GM10847 (cell line): ENCODE data around the gene SERPINA5.

Source experiments
- POLR2A ChIP-seq: IDR thresholded peaks from 2 replicates; pipeline ENCODE4 v1.6.1; 2011; ENCODE audit not compliant: insufficient read length; ENCODE audit errors: extremely low read depth

SERPINA5 gene

DNA sequence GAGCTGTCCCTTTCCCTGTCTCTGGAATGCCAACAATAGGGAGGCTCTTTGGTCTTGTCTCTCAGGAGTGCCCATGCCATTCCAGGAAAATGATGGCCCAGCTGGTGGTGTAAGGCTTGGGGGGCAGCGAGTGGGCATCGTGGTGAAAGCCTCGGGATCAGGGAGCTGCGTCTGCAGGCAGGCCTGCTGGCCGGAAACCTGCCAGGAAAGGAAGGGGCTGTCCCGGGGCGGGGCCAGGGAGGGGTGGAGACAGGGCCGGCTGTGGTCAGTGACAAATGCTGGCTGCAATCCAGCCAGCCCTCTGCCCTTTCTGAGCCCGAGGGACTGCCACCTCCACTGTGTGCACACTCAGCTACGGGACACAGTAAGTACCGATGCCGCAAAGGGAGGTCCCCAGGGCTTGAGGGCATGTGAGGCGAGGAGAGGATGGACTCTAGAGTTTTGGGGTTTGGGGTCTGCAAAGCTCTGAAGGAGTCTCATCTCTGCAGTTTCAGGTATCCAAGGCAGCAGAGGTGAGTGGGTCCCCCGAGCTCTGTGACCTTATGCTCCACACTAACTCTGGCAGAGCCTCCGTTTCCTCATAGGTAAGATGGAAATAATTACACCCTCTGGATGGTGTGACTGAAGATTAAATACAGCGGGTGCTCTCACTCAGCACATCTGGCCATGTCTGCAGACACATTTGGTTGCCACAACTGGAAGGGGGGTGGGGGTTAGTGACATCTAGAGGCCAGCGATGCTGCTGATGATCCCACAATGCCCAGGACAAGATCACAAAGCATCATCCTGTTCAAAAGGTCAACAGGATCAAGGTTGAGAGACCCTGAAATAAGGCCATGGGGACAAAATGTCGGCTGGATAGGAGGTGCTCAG is at the start of gene SERPINA5:
Gene SERPINA5, plus strand, starts transcription at position 300 of the 873 bp plus-strand sequence. CDS start 5,937 bp downstream, outside the sequence.
- TF ChIP-seq POLR2A = no peak

DNA sequence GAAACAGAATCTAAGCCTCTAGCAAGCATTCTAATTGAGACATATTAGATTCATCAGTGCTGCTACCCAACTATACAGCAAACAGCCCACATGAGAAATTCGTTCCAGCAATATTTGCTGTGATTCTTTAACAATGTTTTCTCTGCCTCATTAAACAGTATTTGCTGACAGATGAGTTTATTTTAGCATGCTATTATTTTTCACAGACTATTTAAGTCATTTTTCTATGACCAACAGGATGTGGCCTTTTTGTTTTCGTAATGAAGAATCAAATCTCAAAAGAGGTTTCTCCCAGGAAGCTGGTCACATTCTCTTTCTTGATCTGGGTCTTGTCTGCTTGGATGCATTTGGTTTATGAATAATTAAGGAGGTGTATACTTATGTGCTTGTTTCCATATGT is 48.8 kb upstream of the SERPINA5 start:
- no peak for TF ChIP-seq POLR2A

DNA sequence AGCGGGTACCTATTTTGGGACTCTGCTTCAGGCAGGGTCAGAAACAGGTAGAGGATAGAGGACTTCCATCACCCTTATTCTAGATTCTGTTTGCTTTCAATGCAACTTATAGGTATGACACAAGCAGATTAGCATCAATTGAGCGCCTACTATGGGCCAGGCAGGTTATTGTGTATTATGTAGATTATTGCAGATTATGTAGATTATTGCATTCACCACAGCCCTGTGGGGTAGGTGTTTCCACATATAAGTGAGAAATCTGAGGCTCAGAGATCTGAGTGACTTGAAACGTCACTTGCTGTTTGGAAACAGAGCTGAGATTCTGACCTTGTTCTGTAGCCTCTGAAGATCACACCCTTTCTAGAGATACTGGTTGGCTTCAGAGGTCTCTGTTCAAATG is 45.7 kb upstream of the SERPINA5 start:
- TF ChIP-seq POLR2A = no peak

GRCh38 chr14:94536836-94537235 is 44.4 kb upstream of the SERPINA5 start:
- TF ChIP-seq POLR2A = no peak

- no peak for TF ChIP-seq POLR2A
Observed at GRCh38 chr14:94538070-94538740, 43.0 kb upstream of the SERPINA5 start.

- no peak for TF ChIP-seq POLR2A
Observed at GRCh38 chr14:94539181-94539580, 42.0 kb upstream of the SERPINA5 start.

GRCh38 chr14:94540031-94540794 is 41.0 kb upstream of the SERPINA5 start:
- TF ChIP-seq POLR2A = no peak

GRCh38 chr14:94541234-94541975 is 39.8 kb upstream of the SERPINA5 start:
- no peak for TF ChIP-seq POLR2A

GRCh38 chr14:94542111-94542810 is 39.0 kb upstream of the SERPINA5 start:
- TF ChIP-seq POLR2A = no peak

GRCh38 chr14:94542811-94543440 is 38.3 kb upstream of the SERPINA5 start:
- TF ChIP-seq POLR2A = no peak

- TF ChIP-seq POLR2A = no peak
Observed at GRCh38 chr14:94543449-94544124, 37.6 kb upstream of the SERPINA5 start.

- no peak for TF ChIP-seq POLR2A
Observed at GRCh38 chr14:94544726-94545125, 36.5 kb upstream of the SERPINA5 start.

DNA sequence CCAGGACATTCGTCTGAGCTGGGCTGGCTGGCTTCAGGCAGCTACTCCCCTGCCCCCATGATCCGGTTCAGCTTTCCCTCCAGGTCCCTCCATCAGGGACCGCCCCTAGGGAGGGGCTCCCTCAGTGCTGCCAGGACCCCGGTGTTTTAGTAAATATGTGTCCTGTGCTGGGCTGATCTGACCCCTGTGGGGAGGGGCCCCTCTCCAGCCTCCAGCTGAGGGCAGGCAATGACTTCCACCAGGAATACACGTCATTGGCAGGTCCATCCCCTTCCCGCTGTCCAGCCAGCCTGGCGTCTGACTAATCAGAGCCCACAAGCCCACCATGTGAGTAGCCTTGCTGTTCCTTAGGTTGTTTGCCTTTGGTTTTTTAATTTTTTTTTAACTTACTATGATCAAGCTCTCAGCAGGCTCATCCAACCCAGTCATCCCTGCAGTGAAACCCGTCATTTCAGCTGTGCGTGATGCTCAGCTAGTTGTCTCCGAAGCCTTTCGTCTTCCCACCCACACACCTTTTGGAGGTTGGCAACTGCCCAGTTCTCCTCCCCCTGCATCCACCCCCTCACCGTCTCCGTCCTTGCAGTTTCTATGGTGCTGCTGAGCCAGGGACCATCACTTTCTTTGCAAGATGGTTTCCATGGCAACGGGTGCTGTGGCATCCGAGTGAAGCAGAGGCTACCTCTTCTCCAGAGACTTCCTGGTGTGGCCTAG is 35.9 kb upstream of the SERPINA5 start:
- TF ChIP-seq POLR2A = no peak
